Measurements from ENCODE around the gene ZNF98. TPM values are rescaled to one million over a fixed set of nuclear protein-coding genes. Genes with fewer than 3 reads are reported as not detected.

ZNF98 gene
- total RNA-seq, 4 donors from 2014 or later: 0.67 to 7.2 (median 1.9) TPM; not detected in 1

DNA sequence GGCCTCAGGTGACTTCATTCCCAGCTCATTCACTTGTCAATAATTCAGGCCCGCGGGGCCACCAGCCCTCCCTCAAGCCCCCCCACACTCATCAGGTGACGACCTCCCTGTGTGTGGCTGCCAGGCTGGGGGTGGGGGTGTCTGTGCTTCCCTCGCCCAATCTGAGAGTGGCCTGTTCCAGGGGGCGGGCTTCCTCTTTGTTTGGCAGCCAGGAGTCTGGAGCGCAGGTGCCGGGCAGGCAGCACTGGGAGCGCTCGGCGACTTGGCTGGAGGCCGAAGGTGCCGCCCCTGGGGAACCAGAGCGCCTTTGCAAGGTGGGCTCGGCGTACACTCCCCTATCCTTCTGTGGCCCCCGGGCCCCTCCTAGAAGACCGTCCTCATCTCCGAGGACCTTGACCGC is 5.4 kb upstream of the ZNF98 start:
- H3K4me3 ChIP-seq: peak overlapping the region in 1 of 2 donors; percentile 27
- no peaks in the 10 kb centered on the region for H3K36me3 ChIP-seq
- no CpG with 5 or more reads among the region's 19 CpGs for WGBS, 2 donors (ENCODE audit: low coverage in 1 of 2)
- peak overlapping the region in 1 of 4 donors; percentile 32 for H3K27ac ChIP-seq
- H3K27me3 ChIP-seq: peaks cover 43% of the 10 kb centered on the region
- peaks cover 0 to 5% (median 0%) of the 10 kb centered on the region in 3 donors for H3K4me1 ChIP-seq
- H3K9me3 ChIP-seq: peaks cover 0 to 32% (median 0%) of the 10 kb centered on the region in 3 donors
- TF ChIP-seq POLR2AphosphoS5 (IDR thresholded peaks at IDR 0.05) (no peak), POLR2A (IDR thresholded peaks at IDR 0.05) (no peak), EP300 (IDR thresholded peaks at IDR 0.05) (no peak)
- TF ChIP-seq, protein P1, sequence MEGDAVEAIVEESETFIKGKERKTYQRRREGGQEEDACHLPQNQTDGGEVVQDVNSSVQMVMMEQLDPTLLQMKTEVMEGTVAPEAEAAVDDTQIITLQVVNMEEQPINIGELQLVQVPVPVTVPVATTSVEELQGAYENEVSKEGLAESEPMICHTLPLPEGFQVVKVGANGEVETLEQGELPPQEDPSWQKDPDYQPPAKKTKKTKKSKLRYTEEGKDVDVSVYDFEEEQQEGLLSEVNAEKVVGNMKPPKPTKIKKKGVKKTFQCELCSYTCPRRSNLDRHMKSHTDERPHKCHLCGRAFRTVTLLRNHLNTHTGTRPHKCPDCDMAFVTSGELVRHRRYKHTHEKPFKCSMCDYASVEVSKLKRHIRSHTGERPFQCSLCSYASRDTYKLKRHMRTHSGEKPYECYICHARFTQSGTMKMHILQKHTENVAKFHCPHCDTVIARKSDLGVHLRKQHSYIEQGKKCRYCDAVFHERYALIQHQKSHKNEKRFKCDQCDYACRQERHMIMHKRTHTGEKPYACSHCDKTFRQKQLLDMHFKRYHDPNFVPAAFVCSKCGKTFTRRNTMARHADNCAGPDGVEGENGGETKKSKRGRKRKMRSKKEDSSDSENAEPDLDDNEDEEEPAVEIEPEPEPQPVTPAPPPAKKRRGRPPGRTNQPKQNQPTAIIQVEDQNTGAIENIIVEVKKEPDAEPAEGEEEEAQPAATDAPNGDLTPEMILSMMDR (IDR thresholded peaks at IDR 0.05): no peak
- no peak for ATAC-seq

DNA sequence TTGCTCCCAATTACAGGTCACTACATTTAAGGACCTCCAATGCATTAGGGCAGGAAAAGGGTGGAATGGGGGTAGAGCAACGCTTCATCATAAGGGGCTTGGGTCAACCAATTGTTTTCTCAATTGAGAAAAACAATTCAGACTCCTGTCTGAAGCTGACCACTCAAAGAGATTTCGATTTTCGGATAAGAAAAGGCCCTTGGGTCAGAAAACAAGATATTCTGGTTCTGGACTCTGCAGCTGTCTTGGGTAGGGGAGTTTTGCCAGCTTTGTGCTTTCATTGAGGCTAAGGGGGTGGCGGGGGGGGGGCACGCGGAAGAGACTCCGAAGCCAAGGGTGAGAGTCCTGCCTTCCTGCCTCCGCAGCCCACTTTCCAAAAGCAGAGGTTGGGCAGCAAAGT is 4.8 kb upstream of the ZNF98 start:
- TF ChIP-seq POLR2A (IDR thresholded peaks at IDR 0.05) (no peak), EP300 (IDR thresholded peaks at IDR 0.05) (no peak), POLR2AphosphoS5 (IDR thresholded peaks at IDR 0.05) (no peak)
- TF ChIP-seq, protein P1 (IDR thresholded peaks at IDR 0.05): no peak
- WGBS, 2 donors (ENCODE audit: low coverage in 1 of 2): 58% methylated on average over 6 of the region's 8 CpGs; no CpG with 5 or more reads in 1 of the 2 donors
- peaks cover 43% of the 10 kb centered on the region for H3K27me3 ChIP-seq
- H3K4me3 ChIP-seq: no peak overlapping the region
- H3K36me3 ChIP-seq: no peaks in the 10 kb centered on the region
- H3K27ac ChIP-seq: no peak overlapping the region
- ATAC-seq: no peak
- H3K4me1 ChIP-seq: peaks cover 0 to 5% (median 0%) of the 10 kb centered on the region in 3 donors
- H3K9me3 ChIP-seq: peaks cover 0 to 39% (median 0%) of the 10 kb centered on the region in 3 donors

DNA sequence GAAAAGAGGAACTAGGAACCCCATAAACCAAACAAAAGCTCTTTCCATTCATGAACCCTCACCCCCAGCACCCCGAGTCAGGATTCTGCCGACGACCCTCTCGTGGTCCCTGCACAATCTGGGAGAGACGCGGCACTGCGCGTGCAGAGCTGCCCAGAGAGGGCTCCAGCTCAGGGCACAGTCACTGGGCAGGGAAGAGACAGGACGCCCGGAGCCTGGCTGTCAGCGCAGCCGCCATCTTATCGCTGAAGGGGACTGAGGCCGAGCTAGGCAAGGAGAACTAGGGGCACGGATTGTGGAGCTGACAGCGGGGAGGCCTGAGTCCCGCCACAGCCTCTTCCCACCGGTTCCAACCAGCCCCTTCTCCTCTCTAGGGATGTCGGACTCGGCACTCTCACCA is 349 bp downstream of the ZNF98 start:
- no peak for ATAC-seq
- Histone ChIP-seq H3K4me3 (peak overlapping the region; percentile 31 to 38), H3K27ac (peak overlapping the region in 1 of 4 donors; percentile 12), H3K9me3 (peaks cover 0 to 30% (median 0%) of the 10 kb centered on the region in 3 donors), H3K4me1 (no peaks in the 10 kb centered on the region), H3K27me3 (peaks cover 16% of the 10 kb centered on the region), H3K36me3 (no peaks in the 10 kb centered on the region)
- TF ChIP-seq, protein P1 (IDR thresholded peaks at IDR 0.05): no peak
- TF ChIP-seq POLR2AphosphoS5 (IDR thresholded peaks at IDR 0.05) (no peak), EP300 (IDR thresholded peaks at IDR 0.05) (no peak)
- WGBS, 2 donors (ENCODE audit: low coverage in 1 of 2): 0 to 10% methylated on average over 2 of the region's 20 CpGs

DNA sequence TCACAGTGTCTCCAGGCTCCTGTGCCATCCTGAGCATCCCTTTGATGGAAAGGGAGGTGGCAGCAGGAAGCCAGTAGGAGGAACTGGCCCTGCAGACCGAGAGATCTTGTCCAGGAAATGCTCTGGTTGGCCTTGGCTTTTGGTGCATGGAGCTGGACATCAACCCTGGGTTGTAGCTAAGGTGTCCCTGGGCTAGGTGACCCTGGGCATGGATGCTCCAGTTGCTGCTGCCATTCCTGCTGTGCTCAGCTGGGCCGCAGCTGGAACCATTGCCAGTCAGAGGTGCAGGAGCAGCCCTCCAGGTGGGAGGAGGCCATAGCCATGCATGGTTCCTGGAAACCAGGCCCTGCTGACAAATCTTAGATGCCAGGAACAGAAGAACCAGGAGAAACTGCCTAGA is 67.5 kb downstream of the ZNF98 start:
- Histone ChIP-seq H3K36me3 (no peaks in the 10 kb centered on the region), H3K9me3 (peaks cover 0 to 12% (median 0%) of the 10 kb centered on the region in 3 donors), H3K4me1 (no peaks in the 10 kb centered on the region), H3K27me3 (no peaks in the 10 kb centered on the region), H3K27ac (no peak overlapping the region), H3K4me3 (no peak overlapping the region)
- no CpG with 5 or more reads among the region's 2 CpGs for WGBS, 2 donors (ENCODE audit: low coverage in 1 of 2)
- no peak for TF ChIP-seq EP300 (IDR thresholded peaks at IDR 0.05)
- TF ChIP-seq POLR2AphosphoS5 (IDR thresholded peaks at IDR 0.05): no peak
- TF ChIP-seq, protein P1 (IDR thresholded peaks at IDR 0.05): no peak
- no peak for TF ChIP-seq POLR2A (IDR thresholded peaks at IDR 0.05)
- no peak for ATAC-seq

Small RNA genes lying within 50 kb of the gene (small RNA-seq; reads per million reads assigned to genes)
- 0 reads per million in 4 donors for gene AC011494.1

Other genes with a start within 250 kb of the ZNF98 start
- 1 to 10 TPM; 1.4 to 6.4 (median 4.1) TPM for gene ZNF676, start 225.4 kb downstream of the ZNF98 start, total RNA-seq
- gene ZNF729, start 135.9 kb downstream of the ZNF98 start, total RNA-seq: not detected
- gene ZNF492, start 212.0 kb upstream of the ZNF98 start, total RNA-seq: under 1 TPM; 0.05 to 0.42 (median 0.21) TPM

All from gastroesophageal sphincter (tissue), 4 donors.